ENCODE data around the gene PCLO. TPM values are rescaled to one million over a fixed set of nuclear protein-coding genes. Genes with fewer than 3 reads are reported as not detected.
"Not testable (repeated sequence)": the region's sequence is repeated elsewhere in the genome, so short reads cannot be mapped to it uniquely, and the experiment has no call there.

PCLO gene
- total RNA-seq, 1 experiment from 2014 or later = 2.7 TPM

- DNase-seq (ENCODE audit: low spot score) = no peak
These were observed 122.2 kb downstream of the PCLO start for GRCh38 chr7:83040484-83040883.

- DNase-seq (ENCODE audit: low spot score) = peak; percentile 23
These were observed 123.9 kb downstream of the PCLO start for GRCh38 chr7:83038787-83039186.

GRCh38 chr7:83036721-83037380 lies 125.8 kb downstream of the PCLO start:
- no peak for DNase-seq (ENCODE audit: low spot score)

- DNase-seq (ENCODE audit: low spot score) = no peak
These were observed 126.6 kb downstream of the PCLO start for GRCh38 chr7:83036130-83036529.

GRCh38 chr7:83032195-83032594 lies 130.5 kb downstream of the PCLO start:
- DNase-seq (ENCODE audit: low spot score) = no peak

- DNase-seq (ENCODE audit: low spot score) = not testable (repeated sequence)
These were observed 138.6 kb downstream of the PCLO start for GRCh38 chr7:83023817-83024665.

GRCh38 chr7:83021032-83021431 lies 141.7 kb downstream of the PCLO start:
- DNase-seq (ENCODE audit: low spot score) = no peak

- DNase-seq (ENCODE audit: low spot score) = no peak
These were observed 142.5 kb downstream of the PCLO start for GRCh38 chr7:83020161-83020560.

GRCh38 chr7:83015916-83016315 lies 146.8 kb downstream of the PCLO start:
- no peak for DNase-seq (ENCODE audit: low spot score)

GRCh38 chr7:83014546-83014945 lies 148.1 kb downstream of the PCLO start:
- no peak for DNase-seq (ENCODE audit: low spot score)

- no peak for DNase-seq (ENCODE audit: low spot score)
These were observed 150.7 kb downstream of the PCLO start for GRCh38 chr7:83011954-83012353.

GRCh38 chr7:83005410-83005809 lies 157.3 kb downstream of the PCLO start:
- DNase-seq (ENCODE audit: low spot score) = peak; percentile 12

GRCh38 chr7:83001362-83002040 lies 161.2 kb downstream of the PCLO start:
- peak; percentile 70 for DNase-seq (ENCODE audit: low spot score)

GRCh38 chr7:82998436-82998835 lies 164.2 kb downstream of the PCLO start:
- DNase-seq (ENCODE audit: low spot score) = no peak

- no peak for DNase-seq (ENCODE audit: low spot score)
These were observed 177.4 kb downstream of the PCLO start for GRCh38 chr7:82985144-82985802.

GRCh38 chr7:82980130-82980788 lies 182.4 kb downstream of the PCLO start:
- no peak for DNase-seq (ENCODE audit: low spot score)

- DNase-seq (ENCODE audit: low spot score) = no peak
These were observed 186.7 kb downstream of the PCLO start for GRCh38 chr7:82975811-82976468.

GRCh38 chr7:82972135-82972534 lies 190.5 kb downstream of the PCLO start:
- DNase-seq (ENCODE audit: low spot score) = no peak

- no peak for DNase-seq (ENCODE audit: low spot score)
These were observed 197.3 kb downstream of the PCLO start for GRCh38 chr7:82965088-82966036.

Measured in H4 (cell line).